HEK293T (cell line): ENCODE results near the gene ELMO3.

Source experiments
- ARNT ChIP-seq: fragments of 450-650 bp; IDR thresholded peaks from 2 replicates; pipeline ENCODE4 v1.6.1; 2017; ENCODE audit warnings: mild to moderate bottlenecking
- BHLHE40 ChIP-seq: fragments of 450-650 bp; IDR thresholded peaks from 2 replicates; pipeline ENCODE4 v1.6.1; 2016; ENCODE audit warnings: mild to moderate bottlenecking, moderate library complexity, borderline replicate concordance
- ELF4 ChIP-seq: fragments of 450-650 bp; IDR thresholded peaks from 2 replicates; pipeline ENCODE4 v1.6.1; 2017; ENCODE audit warnings: antibody characterized with exemption
- FOXA1 ChIP-seq: fragments of 450-650 bp; IDR thresholded peaks from 2 replicates; pipeline ENCODE4 v1.6.1; 2016; ENCODE audit warnings: mild to moderate bottlenecking
- FOXK2 ChIP-seq: fragments of 450-650 bp; IDR thresholded peaks from 2 replicates; pipeline ENCODE4 v1.6.1; 2016; ENCODE audit warnings: mild to moderate bottlenecking
- FOXM1 ChIP-seq: fragments of 450-650 bp; IDR thresholded peaks from 2 replicates; pipeline ENCODE4 v1.6.1; 2017; ENCODE audit warnings: mild to moderate bottlenecking, borderline replicate concordance
- L3MBTL2 ChIP-seq: fragments of 450-650 bp; conservative IDR thresholded peaks from 2 replicates; pipeline ENCODE4 v1.6.1; 2016; ENCODE audit warnings: mild to moderate bottlenecking
- SP1 ChIP-seq: fragments of 450-650 bp; IDR thresholded peaks from 2 replicates; pipeline ENCODE4 v1.6.1; 2017
- SUZ12 ChIP-seq: fragments of 450-650 bp; IDR thresholded peaks from 2 replicates; pipeline ENCODE4 v1.6.1; 2016; ENCODE audit warnings: mild to moderate bottlenecking
- ZNF384 ChIP-seq: fragments of 450-650 bp; IDR thresholded peaks from 2 replicates; pipeline ENCODE4 v1.6.1; 2016
- TF ChIP-seq, protein P1 (sequence below): fragments of 450-650 bp; IDR thresholded peaks from 2 replicates; pipeline ENCODE4 v1.6.1; 2016

- TF ChIP-seq SP1 (no peak), SUZ12 (no peak), ZNF384 (no peak), L3MBTL2 (no peak), FOXK2 (no peak), FOXA1 (no peak), ELF4 (no peak), ARNT (no peak), BHLHE40 (no peak), FOXM1 (no peak)
- TF ChIP-seq, protein P1, sequence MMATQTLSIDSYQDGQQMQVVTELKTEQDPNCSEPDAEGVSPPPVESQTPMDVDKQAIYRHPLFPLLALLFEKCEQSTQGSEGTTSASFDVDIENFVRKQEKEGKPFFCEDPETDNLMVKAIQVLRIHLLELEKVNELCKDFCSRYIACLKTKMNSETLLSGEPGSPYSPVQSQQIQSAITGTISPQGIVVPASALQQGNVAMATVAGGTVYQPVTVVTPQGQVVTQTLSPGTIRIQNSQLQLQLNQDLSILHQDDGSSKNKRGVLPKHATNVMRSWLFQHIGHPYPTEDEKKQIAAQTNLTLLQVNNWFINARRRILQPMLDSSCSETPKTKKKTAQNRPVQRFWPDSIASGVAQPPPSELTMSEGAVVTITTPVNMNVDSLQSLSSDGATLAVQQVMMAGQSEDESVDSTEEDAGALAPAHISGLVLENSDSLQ, result no peak
Observed at GRCh38 chr16:67149276-67150046, 49.5 kb upstream of the ELMO3 start.
